ENCODE measurements around the gene TMEM209. TPM values are rescaled to one million over a fixed set of nuclear protein-coding genes. Genes with fewer than 3 reads are reported as not detected.

Gene TMEM209
- total RNA-seq, 1 donor from 2014 or later, result 22.7 TPM

DNA sequence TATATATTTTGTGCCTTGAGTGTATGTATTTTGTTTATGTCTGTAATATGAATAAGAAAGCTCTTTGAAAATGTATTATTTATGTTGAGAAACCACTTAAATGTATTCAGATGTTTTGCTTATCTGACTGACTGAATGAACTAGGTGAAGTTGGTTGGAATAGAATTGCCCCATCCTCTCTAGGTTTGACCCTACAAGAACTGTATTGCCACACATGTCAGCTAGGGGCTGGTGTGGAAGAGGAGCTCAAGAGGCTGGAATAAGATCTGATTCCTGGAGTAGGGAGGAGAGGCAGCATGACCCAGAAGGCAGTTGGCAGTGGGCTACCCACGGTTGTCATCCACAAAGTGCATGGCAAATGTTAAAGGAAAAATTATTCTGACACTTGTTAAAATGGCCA, 11.5 kb upstream of the TMEM209 start:
- Mint-ChIP-seq H3K36me3 (ENCODE audit: unreplicated experiment) (no peaks in the 10 kb centered on the region), H3K4me1 (ENCODE audit: unreplicated experiment) (no peaks in the 10 kb centered on the region), H3K9me3 (ENCODE audit: unreplicated experiment) (no peaks in the 10 kb centered on the region), H3K27me3 (ENCODE audit: unreplicated experiment) (no peaks in the 10 kb centered on the region), H3K4me3 (ENCODE audit: unreplicated experiment) (no peak overlapping the region), H3K27ac (ENCODE audit: unreplicated experiment) (no peak overlapping the region)
- no peak for DNase-seq (ENCODE audit: extremely low spot score, unreplicated experiment)
- TF ChIP-seq, protein P1, sequence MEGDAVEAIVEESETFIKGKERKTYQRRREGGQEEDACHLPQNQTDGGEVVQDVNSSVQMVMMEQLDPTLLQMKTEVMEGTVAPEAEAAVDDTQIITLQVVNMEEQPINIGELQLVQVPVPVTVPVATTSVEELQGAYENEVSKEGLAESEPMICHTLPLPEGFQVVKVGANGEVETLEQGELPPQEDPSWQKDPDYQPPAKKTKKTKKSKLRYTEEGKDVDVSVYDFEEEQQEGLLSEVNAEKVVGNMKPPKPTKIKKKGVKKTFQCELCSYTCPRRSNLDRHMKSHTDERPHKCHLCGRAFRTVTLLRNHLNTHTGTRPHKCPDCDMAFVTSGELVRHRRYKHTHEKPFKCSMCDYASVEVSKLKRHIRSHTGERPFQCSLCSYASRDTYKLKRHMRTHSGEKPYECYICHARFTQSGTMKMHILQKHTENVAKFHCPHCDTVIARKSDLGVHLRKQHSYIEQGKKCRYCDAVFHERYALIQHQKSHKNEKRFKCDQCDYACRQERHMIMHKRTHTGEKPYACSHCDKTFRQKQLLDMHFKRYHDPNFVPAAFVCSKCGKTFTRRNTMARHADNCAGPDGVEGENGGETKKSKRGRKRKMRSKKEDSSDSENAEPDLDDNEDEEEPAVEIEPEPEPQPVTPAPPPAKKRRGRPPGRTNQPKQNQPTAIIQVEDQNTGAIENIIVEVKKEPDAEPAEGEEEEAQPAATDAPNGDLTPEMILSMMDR (IDR thresholded peaks at IDR 0.05), result no peak

DNA sequence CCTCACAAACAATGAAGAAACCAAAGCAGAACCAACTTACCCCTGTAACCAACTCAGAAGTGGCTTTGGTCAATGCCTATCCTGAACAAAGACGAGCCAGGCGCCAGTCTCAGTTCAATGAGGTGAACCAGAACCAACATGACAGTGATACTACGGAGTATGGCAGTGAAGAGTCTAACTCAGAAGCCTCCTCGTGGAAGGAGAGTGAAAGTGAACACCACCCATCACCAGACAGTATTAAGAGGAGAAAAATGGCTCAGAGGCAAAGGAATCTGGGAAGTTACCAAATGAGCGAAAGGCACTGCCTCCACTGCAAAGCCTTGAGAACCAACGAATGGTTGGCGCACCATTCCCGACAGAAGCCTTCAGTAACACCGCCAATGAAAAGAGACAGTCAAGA, 10.8 kb upstream of the TMEM209 start:
- Mint-ChIP-seq H3K9me3 (ENCODE audit: unreplicated experiment) (no peaks in the 10 kb centered on the region), H3K27me3 (ENCODE audit: unreplicated experiment) (no peaks in the 10 kb centered on the region), H3K36me3 (ENCODE audit: unreplicated experiment) (no peaks in the 10 kb centered on the region), H3K4me3 (ENCODE audit: unreplicated experiment) (no peak overlapping the region), H3K4me1 (ENCODE audit: unreplicated experiment) (peaks cover 2% of the 10 kb centered on the region), H3K27ac (ENCODE audit: unreplicated experiment) (no peak overlapping the region)
- no peak for DNase-seq (ENCODE audit: extremely low spot score, unreplicated experiment)
- TF ChIP-seq, protein P1 (IDR thresholded peaks at IDR 0.05), result no peak

DNA sequence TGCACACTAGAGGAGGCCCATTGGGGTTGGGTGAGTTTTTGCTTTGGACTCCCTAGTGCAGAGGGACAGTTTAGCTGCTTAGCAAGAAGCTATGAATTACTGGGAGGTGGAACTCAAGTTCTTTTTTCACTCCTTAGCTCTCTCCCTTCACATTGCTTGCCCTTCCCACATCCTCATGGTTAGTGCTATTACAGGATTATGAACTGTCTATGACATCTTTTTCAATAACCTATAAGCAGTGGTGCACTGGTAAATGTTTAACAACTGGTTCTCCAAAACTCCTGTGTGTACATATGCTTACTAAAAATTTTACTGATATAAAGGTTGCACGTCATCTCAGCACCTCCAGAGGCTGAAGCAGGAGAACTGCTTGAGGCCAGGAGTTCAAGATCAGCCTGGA, 8.6 kb upstream of the TMEM209 start:
- TF ChIP-seq, protein P1 (IDR thresholded peaks at IDR 0.05), result no peak
- Mint-ChIP-seq H3K4me1 (ENCODE audit: unreplicated experiment) (peaks cover 14% of the 10 kb centered on the region), H3K9me3 (ENCODE audit: unreplicated experiment) (no peaks in the 10 kb centered on the region), H3K4me3 (ENCODE audit: unreplicated experiment) (no peak overlapping the region), H3K27ac (ENCODE audit: unreplicated experiment) (no peak overlapping the region), H3K27me3 (ENCODE audit: unreplicated experiment) (no peaks in the 10 kb centered on the region), H3K36me3 (ENCODE audit: unreplicated experiment) (no peaks in the 10 kb centered on the region)
- DNase-seq (ENCODE audit: extremely low spot score, unreplicated experiment), result no peak

DNA sequence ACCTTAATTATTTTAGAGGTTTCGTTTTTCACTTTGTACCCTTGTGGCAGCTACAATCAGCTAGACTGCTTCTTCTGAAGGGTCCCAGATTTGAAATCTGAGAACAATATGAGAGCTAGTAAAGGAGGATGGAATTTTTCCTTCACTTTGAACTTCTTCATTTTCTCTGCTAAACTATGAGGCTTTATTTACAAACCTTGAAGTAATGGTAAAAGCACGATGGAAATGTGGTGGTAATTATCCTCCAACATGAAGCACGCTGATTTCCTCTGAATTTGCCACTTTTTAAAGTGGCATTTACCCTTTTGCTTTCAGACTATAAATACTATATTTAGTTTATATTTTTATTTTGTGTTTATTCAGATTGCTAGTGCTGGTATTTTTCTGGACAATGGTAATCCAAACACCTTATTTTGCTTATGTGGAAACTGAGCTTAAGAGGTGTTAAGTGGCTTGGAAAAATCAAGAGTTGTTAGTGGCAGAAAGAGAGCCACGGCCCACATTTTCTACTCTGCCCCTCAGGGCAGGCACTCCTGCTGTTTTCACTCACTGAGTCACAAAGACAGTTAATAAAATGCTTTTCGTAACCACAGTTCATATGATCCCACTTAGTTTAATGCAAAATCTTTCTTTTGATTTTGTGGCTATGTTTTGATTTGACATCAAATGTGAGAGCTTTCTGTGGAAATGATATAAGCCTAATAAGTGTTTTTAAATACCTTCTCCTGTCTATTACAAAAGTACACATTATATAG, 5.2 kb upstream of the TMEM209 start:
- Mint-ChIP-seq H3K4me3 (ENCODE audit: unreplicated experiment) (no peak overlapping the region), H3K27me3 (ENCODE audit: unreplicated experiment) (no peaks in the 10 kb centered on the region), H3K27ac (ENCODE audit: unreplicated experiment) (peak overlapping the region; percentile 74), H3K9me3 (ENCODE audit: unreplicated experiment) (no peaks in the 10 kb centered on the region), H3K36me3 (ENCODE audit: unreplicated experiment) (no peaks in the 10 kb centered on the region), H3K4me1 (ENCODE audit: unreplicated experiment) (peaks cover 20% of the 10 kb centered on the region)
- DNase-seq (ENCODE audit: extremely low spot score, unreplicated experiment), result no peak
- TF ChIP-seq, protein P1 (IDR thresholded peaks at IDR 0.05), result no peak

DNA sequence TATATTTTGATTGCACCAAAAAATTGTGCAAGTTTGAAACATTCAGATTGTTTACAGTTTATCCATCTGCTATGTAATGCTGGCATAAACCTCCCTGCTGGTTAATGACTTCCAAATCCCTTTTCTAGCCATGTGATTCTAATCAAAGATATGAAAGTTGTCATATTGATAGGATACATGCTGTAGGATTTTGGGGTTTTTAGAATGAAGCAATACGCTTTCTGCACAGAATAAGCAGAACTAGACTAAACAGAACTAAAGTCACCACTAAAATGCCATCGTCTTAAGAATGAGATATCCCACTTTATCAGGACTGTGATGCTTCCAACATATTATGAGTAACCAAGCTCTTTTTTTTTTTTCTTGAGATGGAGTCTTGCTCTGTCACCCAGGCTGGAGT, 3.3 kb upstream of the TMEM209 start:
- H3K4me1 Mint-ChIP-seq (ENCODE audit: unreplicated experiment), result peaks cover 28% of the 10 kb centered on the region
- DNase-seq (ENCODE audit: extremely low spot score, unreplicated experiment), result no peak
- H3K27ac Mint-ChIP-seq (ENCODE audit: unreplicated experiment), result no peak overlapping the region
- no peaks in the 10 kb centered on the region for H3K27me3 Mint-ChIP-seq (ENCODE audit: unreplicated experiment)
- H3K9me3 Mint-ChIP-seq (ENCODE audit: unreplicated experiment), result no peaks in the 10 kb centered on the region
- TF ChIP-seq, protein P1 (IDR thresholded peaks at IDR 0.05), result no peak
- no peak overlapping the region for H3K4me3 Mint-ChIP-seq (ENCODE audit: unreplicated experiment)
- H3K36me3 Mint-ChIP-seq (ENCODE audit: unreplicated experiment), result no peaks in the 10 kb centered on the region
